HepG2 (cell line): ENCODE data around the gene PNP. TPM values are rescaled to one million over a fixed set of nuclear protein-coding genes. Genes with fewer than 3 reads are reported as not detected.
A peak's percentile ranks its signal among the peaks of the same experiment; 100 is the strongest.

Experiments
- FOXK1 ChIP-seq: sonication (generic); formaldehyde crosslinking; IDR thresholded peaks from 2 replicates; pipeline ENCODE4 v1.4.0; 2020; ENCODE audit warnings: low read depth, missing genetic modification reagents, borderline replicate concordance
- MBNL3 ChIP-seq: fragments of 250-450 bp; sonication (Bioruptor Pico); conservative IDR thresholded peaks from 2 replicates; pipeline ENCODE4 v1.8.0; 2022; ENCODE audit warnings: mild to moderate bottlenecking, inconsistent platforms
- PAF1 ChIP-seq: IDR thresholded peaks from 2 replicates; pipeline ENCODE4 v1.6.1; 2016; ENCODE audit warnings: missing genetic modification reagents, missing compliant biosample characterization
- POLR2A ChIP-seq, 2 experiments: IDR thresholded peaks; 2 replicates each; pipeline ENCODE4 v1.6.1; 2011; ENCODE audit warnings: low read depth in 2 of 2, low read length in 2 of 2, mild to moderate bottlenecking in 1 of 2, moderate library complexity in 1 of 2; ENCODE audit not compliant: insufficient read depth in 1 of 2
- TAF15 ChIP-seq: fragments of 200-400 bp; formaldehyde crosslinking; IDR thresholded peaks from one replicate; pipeline ENCODE4 v1.6.1; 2018; ENCODE audit warnings: mild to moderate bottlenecking, low read depth, low read length; ENCODE audit not compliant: poor library complexity, severe bottlenecking
- TBX2 ChIP-seq: sonication (generic); formaldehyde crosslinking; IDR thresholded peaks from 2 replicates; pipeline ENCODE4 v1.5.0; 2020; ENCODE audit warnings: missing genetic modification reagents, mild to moderate bottlenecking, borderline replicate concordance
- TRIM24 ChIP-seq: sonication (generic); formaldehyde crosslinking; IDR thresholded peaks from 2 replicates; pipeline ENCODE4 v1.8.0; 2022; ENCODE audit warnings: mild to moderate bottlenecking, missing genetic modification reagents
- ZBTB21 ChIP-seq: sonication (generic); formaldehyde crosslinking; IDR thresholded peaks from 2 replicates; pipeline ENCODE4 v1.4.0; 2020; ENCODE audit warnings: missing genetic modification reagents
- ZFP62 ChIP-seq: sonication (generic); formaldehyde crosslinking; IDR thresholded peaks from 2 replicates; pipeline ENCODE4 v1.4.0; 2020; ENCODE audit warnings: missing genetic modification reagents
- ZFYVE20 ChIP-seq: sonication (generic); formaldehyde crosslinking; IDR thresholded peaks from 2 replicates; pipeline ENCODE4 v1.8.0; 2023; ENCODE audit warnings: low read depth, mild to moderate bottlenecking, moderate library complexity, missing genetic modification reagents, borderline replicate concordance
- ZNF225 ChIP-seq: sonication (generic); formaldehyde crosslinking; IDR thresholded peaks from 2 replicates; pipeline ENCODE4 v1.4.0; 2020; ENCODE audit warnings: mild to moderate bottlenecking, missing genetic modification reagents
- ZNF234 ChIP-seq: sonication (generic); formaldehyde crosslinking; conservative IDR thresholded peaks from 2 replicates; pipeline ENCODE4 v1.5.1; 2020; ENCODE audit warnings: mild to moderate bottlenecking, missing genetic modification reagents
- ZNF883 ChIP-seq: sonication (generic); formaldehyde crosslinking; IDR thresholded peaks from 2 replicates; pipeline ENCODE4 v1.5.1; 2020; ENCODE audit warnings: mild to moderate bottlenecking, missing genetic modification reagents; ENCODE audit errors: not compliant biosample characterization
- polyA plus RNA-seq, 8 experiments: library from polyadenylated mRNA; depleted of rRNA in 3 of 8; stranded (reverse) in 7 of 8; unstranded in 1 of 8; fragments of >200 nt; fragmentation: Illumina TruSeq in 4 of 8; extraction: Trizol in 4 of 8; gene quantifications; 2 replicates each; pipeline versions ENCODE4 v1.2.1 to v1.2.3, GENCODE V29; 2011 to 2016; ENCODE audit warnings: low read depth in 4 of 8, missing spikeins in 1 of 8, mixed read lengths in 1 of 8; ENCODE audit not compliant: insufficient read depth in 1 of 8
- total RNA-seq, 5 experiments: library from RNA; depleted of rRNA; stranded (reverse); fragments of >200 nt; fragmentation: Illumina TruSeq; extraction: Trizol; gene quantifications; 2 replicates each; pipeline ENCODE4 v1.2.3, GENCODE V29; 2016; ENCODE audit warnings: low read depth in 1 of 5
- TF ChIP-seq, protein P1 (sequence below): sonication (generic); formaldehyde crosslinking; IDR thresholded peaks from 2 replicates; pipeline ENCODE4 v1.5.1; 2020; ENCODE audit warnings: missing genetic modification reagents, mild to moderate bottlenecking, borderline replicate concordance
- TF ChIP-seq, protein P2 (sequence below): sonication (generic); formaldehyde crosslinking; IDR thresholded peaks from 2 replicates; pipeline ENCODE4; 2020; ENCODE audit warnings: missing genetic modification reagents, mild to moderate bottlenecking, borderline replicate concordance
- TF ChIP-seq, protein P3 (sequence below): sonication (generic); formaldehyde crosslinking; IDR thresholded peaks from 2 replicates; pipeline ENCODE4 v1.5.0; 2020; ENCODE audit warnings: mild to moderate bottlenecking, missing genetic modification reagents
- TF ChIP-seq, protein P4 (sequence below): sonication (generic); formaldehyde crosslinking; IDR thresholded peaks from 2 replicates; pipeline ENCODE4 v1.5.0; 2020; ENCODE audit warnings: mild to moderate bottlenecking, missing genetic modification reagents, moderate library complexity
- TF ChIP-seq, protein P5 (sequence below): sonication (generic); formaldehyde crosslinking; IDR thresholded peaks from 2 replicates; pipeline ENCODE4 v1.5.0; 2020; ENCODE audit warnings: missing genetic modification reagents

Gene PNP
- total and polyA plus RNA-seq, 2 of the 13 experiments (the other 11 are each of a cell fraction or from before 2014, with no cell fraction given) = 45.4 to 74.8 TPM

DNA sequence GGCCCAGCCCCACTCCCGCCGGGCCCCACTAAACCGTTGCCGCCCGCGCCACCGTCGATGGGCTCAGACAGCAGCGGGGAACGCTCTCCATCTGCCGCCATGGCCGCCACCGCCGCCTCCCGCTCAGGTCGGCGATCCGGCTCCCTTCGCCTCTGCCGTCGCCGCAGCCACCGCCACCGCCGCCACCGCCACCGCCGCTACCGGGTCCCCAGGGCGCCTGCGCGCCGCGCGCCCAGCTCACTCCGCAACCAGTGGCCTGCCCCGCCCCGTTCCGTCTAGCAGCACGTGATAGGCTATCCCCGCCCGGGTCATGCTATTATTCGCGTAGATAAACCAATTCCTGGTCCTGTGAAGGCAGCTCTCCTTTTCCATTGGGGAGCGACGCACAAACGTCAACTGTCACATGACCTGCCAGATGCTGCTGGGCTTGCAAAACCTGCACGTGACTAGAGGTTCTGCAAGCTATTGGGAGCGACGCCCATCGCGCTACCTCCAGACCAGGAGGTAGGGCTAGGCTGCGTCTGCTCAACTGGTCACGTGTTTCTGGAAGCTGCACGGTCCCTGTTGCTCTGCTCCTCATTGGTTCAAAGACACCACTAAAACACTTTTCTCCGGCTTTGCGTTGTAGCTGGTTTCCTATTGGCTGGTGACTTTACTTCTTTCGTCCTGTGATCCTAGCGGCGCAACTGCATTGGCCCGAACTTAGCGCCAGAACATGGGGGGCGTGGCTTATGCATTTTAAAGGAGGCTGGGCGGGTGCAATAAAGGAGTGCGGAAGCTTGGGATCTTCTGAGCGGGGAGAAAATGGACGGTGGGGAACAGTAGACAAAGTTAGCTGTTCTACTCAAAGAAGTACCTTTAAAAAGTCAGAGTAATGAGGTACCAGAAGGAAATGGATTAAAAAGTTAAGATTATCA is 7.7 kb upstream of the PNP start, which contains the start of gene PIP4P1 (continued):
- TF ChIP-seq, protein P1, sequence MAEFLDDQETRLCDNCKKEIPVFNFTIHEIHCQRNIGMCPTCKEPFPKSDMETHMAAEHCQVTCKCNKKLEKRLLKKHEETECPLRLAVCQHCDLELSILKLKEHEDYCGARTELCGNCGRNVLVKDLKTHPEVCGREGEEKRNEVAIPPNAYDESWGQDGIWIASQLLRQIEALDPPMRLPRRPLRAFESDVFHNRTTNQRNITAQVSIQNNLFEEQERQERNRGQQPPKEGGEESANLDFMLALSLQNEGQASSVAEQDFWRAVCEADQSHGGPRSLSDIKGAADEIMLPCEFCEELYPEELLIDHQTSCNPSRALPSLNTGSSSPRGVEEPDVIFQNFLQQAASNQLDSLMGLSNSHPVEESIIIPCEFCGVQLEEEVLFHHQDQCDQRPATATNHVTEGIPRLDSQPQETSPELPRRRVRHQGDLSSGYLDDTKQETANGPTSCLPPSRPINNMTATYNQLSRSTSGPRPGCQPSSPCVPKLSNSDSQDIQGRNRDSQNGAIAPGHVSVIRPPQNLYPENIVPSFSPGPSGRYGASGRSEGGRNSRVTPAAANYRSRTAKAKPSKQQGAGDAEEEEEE (CRISPR knock-in tag) = 0 out of 2 replicates have a peak, but pooled peaks have one; percentile 51
- TF ChIP-seq, protein P2, sequence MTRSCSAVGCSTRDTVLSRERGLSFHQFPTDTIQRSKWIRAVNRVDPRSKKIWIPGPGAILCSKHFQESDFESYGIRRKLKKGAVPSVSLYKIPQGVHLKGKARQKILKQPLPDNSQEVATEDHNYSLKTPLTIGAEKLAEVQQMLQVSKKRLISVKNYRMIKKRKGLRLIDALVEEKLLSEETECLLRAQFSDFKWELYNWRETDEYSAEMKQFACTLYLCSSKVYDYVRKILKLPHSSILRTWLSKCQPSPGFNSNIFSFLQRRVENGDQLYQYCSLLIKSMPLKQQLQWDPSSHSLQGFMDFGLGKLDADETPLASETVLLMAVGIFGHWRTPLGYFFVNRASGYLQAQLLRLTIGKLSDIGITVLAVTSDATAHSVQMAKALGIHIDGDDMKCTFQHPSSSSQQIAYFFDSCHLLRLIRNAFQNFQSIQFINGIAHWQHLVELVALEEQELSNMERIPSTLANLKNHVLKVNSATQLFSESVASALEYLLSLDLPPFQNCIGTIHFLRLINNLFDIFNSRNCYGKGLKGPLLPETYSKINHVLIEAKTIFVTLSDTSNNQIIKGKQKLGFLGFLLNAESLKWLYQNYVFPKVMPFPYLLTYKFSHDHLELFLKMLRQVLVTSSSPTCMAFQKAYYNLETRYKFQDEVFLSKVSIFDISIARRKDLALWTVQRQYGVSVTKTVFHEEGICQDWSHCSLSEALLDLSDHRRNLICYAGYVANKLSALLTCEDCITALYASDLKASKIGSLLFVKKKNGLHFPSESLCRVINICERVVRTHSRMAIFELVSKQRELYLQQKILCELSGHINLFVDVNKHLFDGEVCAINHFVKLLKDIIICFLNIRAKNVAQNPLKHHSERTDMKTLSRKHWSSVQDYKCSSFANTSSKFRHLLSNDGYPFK (CRISPR knock-in tag) = peak; percentile 71; the same call in 1 of the 2 replicates
- TF ChIP-seq FOXK1 (CRISPR knock-in tag) (peak; percentile 96), ZNF234 (CRISPR knock-in tag) (no peak), ZNF883 (CRISPR knock-in tag) (peak; percentile 87), ZBTB21 (CRISPR knock-in tag) (no peak), TAF15 (no peak), ZFYVE20 (no peak; the same call in 1 of the 2 replicates), TRIM24 (CRISPR knock-in tag) (no peak), PAF1 (CRISPR knock-in tag) (no peak), TBX2 (CRISPR knock-in tag) (peak; percentile 96), ZNF225 (CRISPR knock-in tag) (peak; percentile 63; the same call in 1 of the 2 replicates), POLR2A (IDR thresholded peaks at IDR 0.05; ENCODE audit: insufficient read depth in 1 of 2, low read depth in 2 of 2, low read length in 2 of 2) (peak; percentile 85 to 92), MBNL3 (CRISPR knock-in tag) (no peak), ZFP62 (CRISPR knock-in tag) (no peak)
- TF ChIP-seq, protein P3, sequence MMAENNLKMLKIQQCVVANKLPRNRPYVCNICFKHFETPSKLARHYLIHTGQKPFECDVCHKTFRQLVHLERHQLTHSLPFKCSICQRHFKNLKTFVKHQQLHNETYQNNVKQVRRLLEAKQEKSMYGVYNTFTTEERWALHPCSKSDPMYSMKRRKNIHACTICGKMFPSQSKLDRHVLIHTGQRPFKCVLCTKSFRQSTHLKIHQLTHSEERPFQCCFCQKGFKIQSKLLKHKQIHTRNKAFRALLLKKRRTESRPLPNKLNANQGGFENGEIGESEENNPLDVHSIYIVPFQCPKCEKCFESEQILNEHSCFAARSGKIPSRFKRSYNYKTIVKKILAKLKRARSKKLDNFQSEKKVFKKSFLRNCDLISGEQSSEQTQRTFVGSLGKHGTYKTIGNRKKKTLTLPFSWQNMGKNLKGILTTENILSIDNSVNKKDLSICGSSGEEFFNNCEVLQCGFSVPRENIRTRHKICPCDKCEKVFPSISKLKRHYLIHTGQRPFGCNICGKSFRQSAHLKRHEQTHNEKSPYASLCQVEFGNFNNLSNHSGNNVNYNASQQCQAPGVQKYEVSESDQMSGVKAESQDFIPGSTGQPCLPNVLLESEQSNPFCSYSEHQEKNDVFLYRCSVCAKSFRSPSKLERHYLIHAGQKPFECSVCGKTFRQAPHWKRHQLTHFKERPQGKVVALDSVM (CRISPR knock-in tag) = peak; percentile 51; the same call in 1 of the 2 replicates
- TF ChIP-seq, protein P4, sequence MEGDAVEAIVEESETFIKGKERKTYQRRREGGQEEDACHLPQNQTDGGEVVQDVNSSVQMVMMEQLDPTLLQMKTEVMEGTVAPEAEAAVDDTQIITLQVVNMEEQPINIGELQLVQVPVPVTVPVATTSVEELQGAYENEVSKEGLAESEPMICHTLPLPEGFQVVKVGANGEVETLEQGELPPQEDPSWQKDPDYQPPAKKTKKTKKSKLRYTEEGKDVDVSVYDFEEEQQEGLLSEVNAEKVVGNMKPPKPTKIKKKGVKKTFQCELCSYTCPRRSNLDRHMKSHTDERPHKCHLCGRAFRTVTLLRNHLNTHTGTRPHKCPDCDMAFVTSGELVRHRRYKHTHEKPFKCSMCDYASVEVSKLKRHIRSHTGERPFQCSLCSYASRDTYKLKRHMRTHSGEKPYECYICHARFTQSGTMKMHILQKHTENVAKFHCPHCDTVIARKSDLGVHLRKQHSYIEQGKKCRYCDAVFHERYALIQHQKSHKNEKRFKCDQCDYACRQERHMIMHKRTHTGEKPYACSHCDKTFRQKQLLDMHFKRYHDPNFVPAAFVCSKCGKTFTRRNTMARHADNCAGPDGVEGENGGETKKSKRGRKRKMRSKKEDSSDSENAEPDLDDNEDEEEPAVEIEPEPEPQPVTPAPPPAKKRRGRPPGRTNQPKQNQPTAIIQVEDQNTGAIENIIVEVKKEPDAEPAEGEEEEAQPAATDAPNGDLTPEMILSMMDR (CRISPR knock-in tag) = no peak; the same call in 1 of the 2 replicates
- TF ChIP-seq, protein P5, sequence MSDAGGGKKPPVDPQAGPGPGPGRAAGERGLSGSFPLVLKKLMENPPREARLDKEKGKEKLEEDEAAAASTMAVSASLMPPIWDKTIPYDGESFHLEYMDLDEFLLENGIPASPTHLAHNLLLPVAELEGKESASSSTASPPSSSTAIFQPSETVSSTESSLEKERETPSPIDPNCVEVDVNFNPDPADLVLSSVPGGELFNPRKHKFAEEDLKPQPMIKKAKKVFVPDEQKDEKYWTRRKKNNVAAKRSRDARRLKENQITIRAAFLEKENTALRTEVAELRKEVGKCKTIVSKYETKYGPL = no peak
